Inferior parietal cortex (tissue), 1 donor: ENCODE data around the gene EBP.
"Not testable (repeated sequence)": the region's sequence is repeated elsewhere in the genome, so short reads cannot be mapped to it uniquely, and the experiment has no call there.

Experiments
- DNase-seq: peaks from one replicate; pipeline ENCODE4 v3.0.0-alpha.2; 2016; ENCODE audit errors: extremely low spot score

EBP gene

GRCh38 chrX:48525853-48526252, 4.2 kb downstream of the EBP start:
- DNase-seq: not testable (repeated sequence)

- DNase-seq: no peak
Measured at GRCh38 chrX:48530736-48531135, 9.1 kb downstream of the EBP start.

- no peak for DNase-seq
Measured at GRCh38 chrX:48531358-48531959, 9.9 kb downstream of the EBP start.

- DNase-seq: no peak
Measured at GRCh38 chrX:48532161-48532560, 10.6 kb downstream of the EBP start.

DNA sequence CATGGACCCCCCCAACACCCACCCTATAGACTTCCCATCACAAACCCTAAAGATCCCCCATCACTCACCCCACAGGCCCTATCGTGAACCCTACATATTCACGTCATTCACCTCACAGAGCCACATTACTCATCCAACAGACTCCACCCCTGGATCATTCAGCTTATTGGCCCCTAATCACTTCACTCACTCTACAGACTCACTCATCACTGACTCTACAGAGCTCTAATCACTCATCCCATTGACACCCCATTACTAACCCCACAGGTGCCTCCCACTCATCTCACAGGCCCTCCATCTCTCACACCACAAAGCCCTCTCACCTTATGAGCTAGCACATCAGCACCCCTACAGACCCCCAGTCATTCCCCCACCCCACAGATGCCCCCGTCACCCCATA, 11.6 kb downstream of the EBP start:
- DNase-seq: no peak

- no peak for DNase-seq
Measured at GRCh38 chrX:48538641-48539344, 17.2 kb downstream of the EBP start.

DNA sequence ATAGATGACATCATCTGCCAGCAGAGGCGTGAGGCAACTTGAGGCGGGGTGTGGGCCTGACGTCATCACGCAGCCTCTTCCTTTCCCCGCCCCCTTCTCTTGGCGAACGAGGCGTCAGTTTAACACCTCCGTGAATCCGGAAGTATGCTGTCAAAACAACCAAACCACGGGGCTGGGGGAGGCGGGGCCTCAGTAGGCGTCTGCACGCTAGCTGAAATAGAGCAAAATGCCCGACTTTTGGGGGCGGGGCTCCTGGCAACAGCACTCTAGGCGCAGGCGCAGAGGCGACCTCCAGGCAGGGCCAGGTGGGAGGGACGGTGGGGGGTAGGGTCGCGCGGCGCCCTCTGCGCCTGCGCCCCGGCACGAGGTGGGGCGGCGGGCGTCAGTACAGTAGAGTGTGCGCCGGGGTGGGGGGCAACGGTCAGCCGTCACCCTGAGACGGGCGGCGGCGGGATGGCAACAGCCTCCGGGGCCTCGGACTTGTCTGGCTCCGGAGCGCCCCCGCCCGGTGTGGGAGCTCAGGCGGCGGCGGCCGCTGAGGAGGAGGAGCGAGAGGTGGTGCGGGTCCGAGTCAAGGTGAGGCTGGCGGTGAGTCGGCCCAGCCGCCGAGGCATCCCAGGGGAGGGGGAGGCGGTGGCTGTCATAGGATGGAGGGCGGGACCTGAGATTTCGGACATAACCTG, 17.9 kb downstream of the EBP start, which contains the start of gene TBC1D25:
TSS of gene TBC1D25 (plus strand) at position 370 of the 683 bp plus-strand sequence. CDS start at position 454, 84 bp downstream.
- peak; percentile 88 for DNase-seq

GRCh38 chrX:48540028-48540375, 18.4 kb downstream of the EBP start:
- no peak for DNase-seq

DNA sequence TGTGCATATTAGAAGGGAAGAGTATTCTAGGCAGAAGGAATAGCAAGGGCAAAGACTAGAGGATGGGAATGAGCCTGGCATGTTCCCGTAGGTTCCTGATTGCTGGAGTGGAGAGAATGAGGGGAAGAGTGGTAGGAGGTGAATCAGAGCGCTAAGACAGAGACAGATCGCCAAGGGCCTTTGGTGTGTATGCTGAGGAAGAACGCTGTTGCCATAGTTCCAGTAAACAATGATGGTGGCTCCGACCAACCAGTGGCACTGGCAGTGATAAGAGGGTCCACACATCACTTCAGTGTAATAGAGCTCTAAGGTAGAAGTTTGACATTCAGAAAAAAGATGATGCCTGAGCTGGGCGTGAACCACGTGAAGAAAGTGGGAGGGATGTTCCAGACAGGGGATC, 18.9 kb downstream of the EBP start:
- DNase-seq: no peak

DNA sequence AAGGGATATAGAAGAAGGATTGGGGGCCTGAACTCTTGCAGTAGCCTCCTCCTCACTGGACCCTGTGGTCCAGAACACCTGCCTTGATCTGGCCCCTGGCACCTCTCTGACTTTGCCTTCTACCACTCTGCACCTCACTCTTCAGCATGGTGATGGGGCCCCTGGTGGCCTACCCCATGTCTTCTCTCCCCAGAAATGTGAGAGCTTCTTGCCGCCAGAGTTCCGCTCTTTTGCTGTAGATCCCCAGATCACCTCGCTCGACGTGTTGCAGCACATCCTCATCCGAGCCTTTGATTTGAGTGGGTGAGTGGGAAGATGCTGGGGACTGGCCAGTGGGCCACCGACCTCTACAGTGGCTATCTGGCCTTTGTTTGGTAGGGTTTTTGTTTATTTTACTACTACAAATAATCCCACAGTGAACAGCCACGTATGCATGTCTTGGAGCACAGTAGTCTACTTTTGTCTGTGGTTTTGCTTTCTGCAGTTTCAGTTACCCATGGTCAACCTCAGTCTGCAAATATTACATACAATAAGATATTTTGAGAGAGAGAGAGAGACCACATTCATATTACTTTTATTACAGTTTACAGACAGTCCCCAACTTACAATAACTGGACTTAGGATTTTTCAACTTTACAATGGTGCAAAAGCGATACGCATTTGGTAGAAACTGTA, 19.7 kb downstream of the EBP start:
- no peak for DNase-seq

- DNase-seq: no peak
Measured at GRCh38 chrX:48548871-48549270, 27.3 kb downstream of the EBP start.

DNA sequence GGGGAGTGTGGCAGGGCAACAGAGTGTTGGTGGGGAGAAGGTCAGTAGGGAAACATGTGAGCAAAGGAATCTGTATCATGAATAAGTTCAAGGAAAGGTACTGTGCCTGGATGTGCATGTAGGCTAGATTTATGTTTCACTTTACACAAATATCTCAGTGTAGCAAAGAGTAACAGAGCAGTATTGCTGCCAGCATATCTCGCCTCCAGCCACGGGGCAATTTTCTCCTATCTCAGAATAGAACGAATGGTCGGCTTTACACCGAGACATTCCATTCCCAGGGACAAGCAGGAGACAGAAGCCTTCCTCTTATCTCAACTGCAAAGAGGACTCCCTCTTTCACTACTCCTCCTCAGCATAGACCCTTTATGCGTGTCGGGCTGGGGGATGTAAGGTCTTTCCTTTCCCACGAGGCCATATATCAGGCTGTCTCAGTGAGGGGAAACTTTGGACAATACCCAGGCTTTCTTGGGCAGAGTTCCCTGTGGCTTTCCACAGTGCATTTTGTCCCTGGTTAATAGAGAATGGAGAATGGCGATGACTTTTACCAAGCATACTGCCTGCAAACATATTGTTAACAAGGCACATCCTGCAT, 34.2 kb downstream of the EBP start:
- DNase-seq: not testable (repeated sequence)

DNA sequence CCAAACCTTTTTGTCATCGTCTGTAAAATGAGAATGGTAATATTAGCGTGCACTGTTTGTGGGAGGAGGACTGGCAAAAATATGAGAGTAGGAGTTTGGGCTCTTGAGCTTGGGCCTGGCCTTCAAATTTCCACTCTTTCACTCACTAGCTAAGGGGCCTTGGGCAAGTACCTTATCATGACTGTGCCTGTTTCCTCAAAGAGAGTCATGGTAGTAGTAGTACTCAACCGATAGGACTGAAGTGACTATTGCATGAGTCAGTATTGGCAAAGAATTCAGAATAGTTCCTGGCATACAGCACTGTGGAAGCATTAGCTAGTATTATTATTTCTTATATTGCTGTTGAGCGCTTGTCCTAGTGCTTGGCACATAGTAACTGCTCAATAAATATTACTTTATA, 36.7 kb downstream of the EBP start:
- DNase-seq: no peak

- DNase-seq: no peak
Measured at GRCh38 chrX:48559636-48560035, 38.0 kb downstream of the EBP start.

DNA sequence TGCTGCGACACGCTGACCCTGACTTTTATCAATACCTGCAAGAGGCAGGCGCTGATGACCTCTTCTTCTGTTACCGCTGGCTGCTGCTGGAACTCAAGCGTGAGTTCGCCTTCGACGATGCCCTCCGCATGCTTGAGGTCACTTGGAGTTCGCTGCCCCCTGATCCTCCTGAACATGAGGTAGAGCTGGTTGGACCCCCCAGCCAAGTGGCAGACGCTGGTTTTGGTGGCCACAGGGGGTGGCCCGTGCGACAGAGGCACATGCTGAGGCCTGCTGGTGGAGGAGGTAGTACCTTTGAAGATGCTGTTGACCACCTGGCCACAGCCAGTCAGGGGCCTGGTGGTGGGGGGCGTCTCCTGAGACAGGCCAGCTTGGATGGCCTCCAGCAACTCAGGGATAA, 38.4 kb downstream of the EBP start:
- DNase-seq: no peak

GRCh38 chrX:48560681-48561080, 39.1 kb downstream of the EBP start:
- DNase-seq: no peak

DNA sequence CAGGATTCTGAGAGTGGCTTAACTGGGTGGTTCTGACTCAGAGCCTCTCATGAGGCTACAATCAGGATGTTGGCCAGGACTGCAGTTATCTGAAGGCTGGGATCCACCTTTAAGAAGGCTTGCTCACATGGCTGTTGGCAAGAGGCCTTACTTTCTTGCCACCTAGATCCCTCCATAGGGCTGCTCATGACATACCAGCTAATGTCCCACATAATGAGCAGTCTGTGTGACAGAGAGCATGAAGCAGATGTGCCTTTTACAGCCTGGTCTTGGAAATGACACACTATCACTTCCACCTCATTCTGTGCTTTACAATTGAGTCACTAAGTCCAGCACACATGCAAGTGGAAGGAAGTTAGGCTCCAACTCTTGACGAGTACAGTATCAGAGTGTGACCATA, 48.4 kb downstream of the EBP start:
- no peak for DNase-seq

DNA sequence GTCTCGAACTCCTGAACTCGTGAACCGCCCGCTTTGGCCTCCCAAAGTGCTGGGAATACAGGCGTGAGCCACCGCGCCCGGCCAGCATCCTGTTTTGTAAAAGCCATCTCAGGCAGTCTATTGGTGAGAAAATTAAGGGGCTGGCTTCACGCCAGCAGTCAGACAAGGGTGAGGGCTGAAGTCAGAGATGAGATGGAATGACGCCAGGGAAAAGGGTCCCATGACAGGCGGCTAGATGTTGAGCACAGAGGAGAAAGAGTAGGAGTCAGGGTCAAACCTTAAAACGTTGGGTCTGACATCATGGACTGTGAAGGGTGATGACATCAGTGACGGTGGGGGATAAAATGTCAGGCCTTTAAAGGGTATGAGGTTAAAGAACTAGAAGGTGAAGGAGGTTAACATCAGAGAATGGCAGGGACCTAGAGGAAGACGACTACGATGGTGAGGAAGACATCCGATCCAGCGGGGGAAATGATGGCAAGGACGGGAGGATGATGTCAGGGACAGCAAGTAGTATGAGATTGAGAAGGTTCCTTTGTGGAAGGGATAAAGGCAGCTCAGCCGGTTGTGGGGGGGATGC, 52.2 kb downstream of the EBP start:
- DNase-seq: no peak

DNA sequence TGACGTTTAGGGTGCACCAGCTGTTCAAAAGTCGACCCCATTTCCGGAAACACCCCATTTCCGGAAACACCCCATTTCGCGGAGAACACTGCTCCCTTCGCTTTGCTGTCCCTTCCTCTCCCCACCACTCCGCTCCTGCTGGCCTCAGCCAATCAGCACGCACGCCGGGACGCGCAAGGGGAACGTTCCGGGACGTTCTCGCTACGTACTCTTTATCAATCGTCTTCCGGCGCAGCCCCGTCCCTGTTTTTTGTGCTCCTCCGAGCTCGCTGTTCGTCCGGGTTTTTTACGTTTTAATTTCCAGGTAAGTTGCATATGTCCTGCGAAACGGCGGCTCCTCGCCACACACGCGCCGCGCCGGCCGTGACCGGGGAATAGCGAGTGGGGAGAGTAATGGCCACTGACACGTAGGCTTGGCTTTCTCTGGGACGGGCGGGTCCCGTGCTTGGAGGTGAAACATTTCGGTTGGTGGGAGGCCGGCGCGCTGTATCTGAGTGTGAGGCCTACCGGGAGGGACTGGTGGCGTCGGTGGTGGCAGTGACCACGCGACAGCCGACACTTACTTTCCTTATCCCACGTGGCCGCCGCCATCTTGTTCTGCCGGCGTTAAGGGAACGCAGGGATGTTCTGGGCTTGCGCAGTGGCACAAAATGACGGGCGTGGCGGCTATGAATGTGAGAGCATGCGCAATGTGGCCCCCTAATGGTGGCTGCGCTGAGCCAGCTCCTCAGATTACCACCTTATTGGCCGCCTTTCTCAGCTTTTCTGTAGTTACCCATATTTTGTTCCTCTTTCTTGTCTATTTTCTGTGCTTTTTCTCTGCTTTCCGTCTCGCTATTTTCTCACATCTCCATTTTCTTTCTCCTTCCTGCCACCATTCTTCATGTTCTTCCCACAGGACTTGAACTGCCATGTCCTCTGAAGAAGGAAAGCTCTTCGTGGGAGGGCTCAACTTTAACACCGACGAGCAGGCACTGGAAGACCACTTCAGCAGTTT, 53.0 kb downstream of the EBP start, which contains the start of gene RBM3:
TSS of gene RBM3 (plus strand) at position 215 of the 997 bp plus-strand sequence. CDS start at position 912, 697 bp downstream.
- DNase-seq: peak; percentile 91

GRCh38 chrX:48575642-48576041, 54.0 kb downstream of the EBP start:
- DNase-seq: no peak
